Smooth muscle cell of the brain vasculature (primary cell): ENCODE results near the gene PRSS48.
"Not testable (repeated sequence)": the region's sequence is repeated elsewhere in the genome, so short reads cannot be mapped to it uniquely, and the experiment has no call there.

Experiments
- DNase-seq: peaks from one replicate; pipeline ENCODE4 v3.0.0-alpha.2; 2012; ENCODE audit warnings: low read depth, low spot score

Gene PRSS48

DNA sequence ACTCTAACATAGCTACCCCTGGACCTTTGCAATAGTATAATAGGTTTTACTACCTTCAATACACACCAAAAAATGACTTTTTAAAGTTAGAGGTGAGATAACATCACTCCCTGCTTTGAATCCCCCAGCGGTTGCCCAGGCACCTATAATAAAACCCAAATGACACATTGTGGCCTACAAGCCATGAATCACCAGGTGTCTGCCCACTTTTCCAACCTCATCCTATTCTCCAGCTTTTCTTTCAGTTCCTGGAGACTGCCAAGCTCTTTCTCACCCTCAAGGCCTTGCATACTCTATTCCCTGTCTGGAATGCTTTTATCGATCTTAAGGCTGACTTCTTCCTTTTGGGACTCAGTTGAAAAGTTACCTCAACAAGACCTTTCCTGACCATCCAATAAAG is 16.4 kb upstream of the PRSS48 start:
- DNase-seq: no peak

DNA sequence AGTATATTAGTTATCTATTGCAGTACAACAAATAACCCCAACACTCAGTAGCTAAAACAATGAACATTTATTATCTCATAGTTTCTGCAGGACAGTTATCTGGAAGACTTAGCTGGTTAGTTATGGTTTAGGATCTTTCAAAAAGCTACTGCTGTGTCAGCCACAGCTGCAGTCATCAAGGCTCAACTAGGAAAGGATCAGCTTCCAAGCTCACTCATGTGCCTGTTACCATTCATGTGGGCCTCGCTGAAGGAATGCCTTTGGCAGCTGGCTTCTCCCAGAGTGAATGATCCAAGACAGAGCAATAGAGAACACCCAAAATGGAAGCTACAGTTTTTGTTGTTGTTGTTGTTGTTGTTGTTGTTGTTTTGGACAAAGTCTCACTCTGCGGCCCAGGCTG is 13.5 kb upstream of the PRSS48 start:
- DNase-seq: no peak

DNA sequence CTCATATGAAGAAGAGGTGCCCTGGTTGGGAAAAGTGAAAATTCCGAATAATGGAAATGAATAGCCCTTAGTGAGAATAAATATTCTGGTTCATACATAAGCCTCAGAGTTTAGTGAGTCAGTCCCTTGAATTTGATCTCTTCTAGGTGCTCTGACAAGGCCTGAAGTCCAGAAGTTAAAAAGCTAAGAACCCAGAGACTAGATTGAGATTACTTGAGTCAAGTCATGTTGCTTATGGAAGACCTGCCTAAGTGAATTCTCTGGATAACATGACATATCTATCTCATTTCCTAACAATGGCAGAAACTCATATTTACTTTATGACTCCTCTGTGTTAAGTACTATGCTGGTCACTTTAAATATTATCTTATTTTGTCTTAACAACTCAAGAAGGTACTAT is 10.5 kb upstream of the PRSS48 start:
- DNase-seq: no peak

DNA sequence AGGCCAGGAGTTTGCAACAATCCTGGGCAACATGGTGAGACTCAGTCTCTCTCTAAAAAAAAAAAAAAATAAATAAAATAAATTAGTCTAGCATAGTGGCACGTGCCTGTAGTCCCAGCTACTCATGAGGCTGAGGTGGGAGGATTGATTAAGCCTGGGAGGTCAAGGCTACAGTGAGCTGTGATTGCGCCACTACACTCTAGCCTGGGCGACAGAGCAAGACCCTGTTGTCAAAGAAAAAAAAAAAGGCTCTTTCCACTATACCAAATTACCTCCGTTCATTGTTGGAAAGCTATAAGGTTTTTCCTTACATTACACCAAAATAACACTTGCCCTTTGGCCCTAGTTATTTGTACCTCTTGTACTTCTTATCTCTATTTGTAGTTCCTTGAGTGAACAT is 9.9 kb upstream of the PRSS48 start:
- DNase-seq: no peak

DNA sequence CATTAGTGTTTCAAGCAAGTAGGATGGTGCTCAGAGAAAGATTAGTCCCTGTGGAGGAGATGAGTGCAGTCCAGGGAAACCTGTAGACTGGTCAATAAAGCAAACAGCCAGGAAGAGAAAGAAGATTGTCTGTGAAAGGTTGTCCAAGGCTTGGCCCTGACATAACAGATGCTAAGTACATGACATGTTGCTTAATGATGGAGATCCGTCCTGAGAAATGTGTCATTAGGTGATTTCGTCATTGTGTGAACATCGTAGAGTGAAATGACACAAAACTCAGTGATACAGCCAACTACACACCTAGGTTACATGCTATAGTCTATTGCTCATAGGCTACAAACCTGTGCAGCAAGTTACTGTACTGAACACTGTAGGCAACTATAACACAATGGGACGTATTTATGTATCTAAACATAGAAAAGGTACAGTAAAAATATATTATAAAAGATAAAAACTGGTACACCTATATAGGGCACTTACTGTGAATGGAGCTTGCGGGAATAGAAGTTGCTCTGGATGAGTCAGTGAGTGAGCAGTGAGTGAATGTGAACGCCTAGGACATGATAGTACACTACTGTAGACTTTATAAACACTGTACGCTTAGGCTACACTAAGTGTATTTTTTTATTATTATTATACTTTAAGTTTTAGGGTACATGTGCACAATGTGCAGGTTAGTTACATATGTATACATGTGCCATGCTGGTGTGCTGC is 9.0 kb upstream of the PRSS48 start:
- no peak for DNase-seq

DNA sequence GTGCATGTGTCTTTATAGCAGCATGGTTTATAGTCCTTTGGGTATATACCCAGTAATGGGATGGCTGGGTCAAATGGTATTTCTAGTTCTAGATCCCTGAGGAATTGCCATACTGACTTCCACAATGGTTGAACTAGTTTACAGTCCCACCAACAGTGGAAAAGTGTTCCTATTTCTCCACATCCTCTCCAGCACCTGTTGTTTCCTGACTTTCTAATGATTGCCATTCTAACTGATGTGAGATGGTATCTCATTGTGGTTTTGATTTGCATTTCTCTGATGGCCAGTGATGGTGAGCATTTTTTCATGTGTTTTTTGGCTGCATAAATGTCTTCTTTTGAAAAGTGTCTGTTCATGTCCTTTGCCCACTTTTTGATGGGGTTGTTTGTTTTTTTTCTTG is 8.1 kb upstream of the PRSS48 start:
- DNase-seq: not testable (repeated sequence)

DNA sequence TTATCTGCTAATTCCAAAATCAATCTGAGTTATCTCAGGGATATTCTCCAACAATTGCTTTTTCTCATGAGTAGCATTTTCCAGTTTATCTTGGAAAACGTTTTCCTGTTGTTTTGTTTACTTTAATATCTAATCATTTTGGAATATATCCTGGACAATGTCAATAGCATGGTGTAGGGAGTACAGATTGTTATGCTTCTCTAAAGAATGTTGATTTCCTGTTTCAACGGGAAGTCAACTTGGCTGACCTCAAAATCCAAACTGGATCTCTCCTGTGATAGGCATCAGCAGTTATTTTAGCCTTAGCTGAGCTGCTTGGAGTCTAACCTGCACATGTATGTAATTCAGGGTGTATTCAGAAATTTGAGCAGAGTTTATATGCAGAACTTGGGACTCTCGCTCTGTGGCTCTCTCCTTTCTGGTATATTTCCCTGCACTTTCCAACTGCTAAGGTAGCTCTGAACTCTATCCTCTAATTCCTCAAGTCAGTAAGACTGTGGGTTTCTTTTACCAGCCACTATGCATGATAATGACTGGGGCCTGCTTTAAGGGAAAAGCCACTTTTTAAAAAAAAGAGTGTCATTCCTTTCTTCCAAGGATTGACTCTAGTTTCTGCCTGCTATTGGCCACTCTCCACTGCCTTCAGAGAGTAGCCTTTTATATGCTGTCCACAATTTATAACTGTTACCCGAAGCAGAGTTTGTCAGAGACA is 7.7 kb downstream of the PRSS48 start:
- no peak for DNase-seq

DNA sequence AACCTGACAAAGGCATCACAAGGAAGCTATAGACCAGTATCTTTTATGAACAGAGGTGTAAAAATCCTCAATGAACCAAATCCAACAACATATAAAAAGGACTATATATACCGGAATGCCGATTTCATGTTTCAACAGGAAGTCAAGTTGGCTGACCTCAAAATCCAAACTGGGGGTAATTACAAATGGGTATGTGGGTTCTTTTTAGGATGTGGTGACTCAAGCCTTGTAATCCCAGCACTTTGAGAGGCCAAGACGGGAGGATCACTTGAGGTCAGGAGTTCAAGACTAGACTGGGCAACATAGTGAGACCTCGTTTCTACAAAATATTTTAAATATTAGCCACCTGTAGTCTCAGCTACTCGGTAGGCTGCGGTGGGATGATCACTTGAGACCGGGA is 10.4 kb downstream of the PRSS48 start:
- no peak for DNase-seq

DNA sequence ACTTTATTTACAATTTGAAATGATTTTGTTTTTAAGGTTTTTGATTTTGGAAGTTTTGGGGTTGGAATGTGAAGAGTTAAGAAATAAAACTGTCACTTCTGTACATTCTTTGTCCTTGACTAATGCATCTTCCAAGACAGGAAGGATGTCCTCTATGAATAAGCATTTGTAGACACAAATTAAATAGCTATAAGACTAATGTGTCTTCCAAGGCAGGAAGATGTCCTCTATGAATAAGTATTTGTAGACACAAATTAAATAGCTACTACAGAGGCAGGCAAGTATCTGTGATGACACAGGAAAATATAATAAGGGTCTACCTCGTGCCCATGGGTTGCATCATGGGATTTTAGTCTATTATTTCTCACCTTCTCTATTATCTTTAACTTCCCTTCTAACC is 14.5 kb downstream of the PRSS48 start:
- no peak for DNase-seq

DNA sequence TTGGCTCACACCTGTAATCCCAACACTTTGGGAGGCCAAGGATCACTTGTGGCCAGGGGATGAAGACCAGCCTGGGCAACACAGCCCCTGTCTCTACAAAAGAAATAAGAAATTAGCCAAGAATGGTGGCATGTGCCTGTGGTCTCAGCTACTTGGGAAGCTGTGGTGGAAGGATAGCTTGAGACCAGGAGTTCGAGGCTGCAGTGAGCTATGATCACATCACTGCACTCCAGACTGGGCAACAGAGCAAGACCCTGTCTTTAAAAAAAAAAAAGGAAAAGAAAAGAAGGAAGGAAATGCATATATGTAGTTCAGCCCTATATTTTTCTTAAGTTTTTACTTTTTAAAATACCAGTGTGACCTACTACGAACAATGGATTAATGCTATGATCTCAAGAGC is 15.1 kb downstream of the PRSS48 start:
- no peak for DNase-seq

DNA sequence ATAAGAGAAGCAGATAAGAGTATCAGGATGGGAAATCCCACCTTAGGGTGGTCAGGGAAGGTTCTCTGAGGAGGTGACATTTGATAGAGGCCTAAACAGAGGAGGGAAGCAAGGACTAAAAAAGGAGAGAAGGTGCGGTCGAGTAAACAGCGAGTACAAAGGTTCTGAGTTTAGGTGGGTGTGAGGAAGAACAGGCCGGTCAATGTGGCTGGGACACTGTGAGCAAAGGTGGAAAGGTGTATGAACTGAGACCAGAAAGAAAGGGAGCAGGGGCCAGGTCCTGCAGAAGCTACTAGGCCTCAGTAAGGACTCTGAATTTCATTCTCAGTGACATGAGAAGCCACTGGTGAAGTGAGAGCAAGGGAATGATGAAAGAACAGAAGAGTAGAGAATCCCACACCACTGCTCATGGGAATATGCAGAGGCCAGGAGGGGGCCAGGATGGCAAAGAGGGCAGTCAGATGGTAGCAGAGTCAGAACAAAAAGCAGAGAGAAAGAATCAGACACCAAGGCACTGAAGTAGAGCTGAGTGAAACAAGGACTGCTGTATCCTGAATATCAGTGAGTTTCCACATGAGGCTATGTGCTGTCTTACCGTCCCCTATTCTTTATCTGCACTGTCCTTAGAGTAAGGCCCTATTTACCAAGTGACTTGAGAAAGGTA is 18.0 kb downstream of the PRSS48 start:
- DNase-seq: no peak

DNA sequence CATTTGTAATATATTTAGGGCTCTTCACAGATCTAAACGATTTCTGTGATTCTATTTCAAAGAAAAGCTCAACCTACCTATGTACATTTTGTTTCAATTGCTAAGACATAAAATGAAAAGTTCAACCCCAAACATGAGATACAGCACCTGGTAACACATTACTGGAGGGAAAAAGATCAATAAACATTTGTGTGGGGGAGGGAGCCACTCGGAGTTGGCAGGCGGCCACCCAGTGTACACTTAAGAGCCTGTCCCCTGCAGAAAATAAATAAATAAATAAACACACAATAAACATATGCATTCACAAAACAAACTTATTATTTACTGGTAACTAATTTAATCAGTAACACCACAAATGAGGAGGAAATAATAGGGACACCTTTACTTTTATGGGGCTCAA is 19.3 kb downstream of the PRSS48 start:
- no peak for DNase-seq

DNA sequence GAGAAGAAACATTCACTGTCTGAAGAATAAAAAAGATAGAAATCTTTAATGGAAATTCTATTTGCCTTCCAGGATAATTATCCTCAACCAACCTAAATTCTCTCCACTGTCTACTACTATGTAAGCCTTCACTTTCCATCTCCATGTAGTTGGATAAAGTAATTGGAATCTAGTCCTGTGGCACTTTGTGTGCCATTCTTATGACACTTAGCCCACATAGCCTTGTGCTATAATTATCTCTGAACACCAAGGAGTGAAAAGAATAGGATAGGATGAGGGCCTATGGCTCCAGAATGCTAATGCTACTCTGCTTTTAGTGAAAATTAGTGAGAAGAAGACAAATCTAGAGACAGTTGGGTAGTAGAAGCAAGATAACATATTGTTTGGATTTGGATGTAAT is 20.2 kb downstream of the PRSS48 start:
- DNase-seq: no peak

DNA sequence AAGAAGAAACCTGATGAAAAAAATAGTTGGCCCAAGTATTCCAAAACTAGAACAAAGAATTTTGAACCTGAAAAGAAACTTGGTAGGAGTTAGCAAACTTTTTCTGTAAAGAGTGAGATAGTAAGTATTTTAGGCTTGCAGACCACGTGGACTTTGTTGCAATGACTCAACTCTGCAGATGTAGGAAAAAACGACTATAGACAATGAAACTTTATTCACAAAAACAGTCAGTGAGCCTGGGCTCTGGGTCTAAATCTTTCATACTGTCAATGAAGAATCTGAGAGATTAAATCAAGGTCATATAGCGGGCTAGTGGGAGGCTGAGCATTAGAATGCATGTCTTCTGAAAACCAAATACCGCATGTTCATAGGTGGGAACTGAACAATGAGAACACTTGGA is 25.5 kb downstream of the PRSS48 start:
- DNase-seq: no peak

DNA sequence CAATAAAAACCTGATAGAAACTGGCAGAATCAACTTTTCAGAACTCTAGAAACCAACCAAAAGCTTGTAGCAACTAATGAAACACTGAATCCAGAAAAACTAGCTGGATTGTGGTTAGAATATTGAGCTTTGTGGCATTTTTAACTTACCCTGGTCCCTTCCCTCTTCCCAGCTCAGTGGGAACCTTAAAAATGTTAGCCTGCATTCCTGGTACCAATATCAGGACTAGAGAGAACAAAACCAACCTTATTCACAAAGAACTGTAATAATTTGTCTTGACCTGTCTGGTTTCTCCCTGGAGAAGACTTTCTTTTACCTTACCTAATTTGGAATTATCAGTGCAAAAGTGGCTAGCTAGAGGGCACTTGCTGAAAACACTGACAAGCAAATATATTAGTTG is 27.3 kb downstream of the PRSS48 start:
- no peak for DNase-seq

DNA sequence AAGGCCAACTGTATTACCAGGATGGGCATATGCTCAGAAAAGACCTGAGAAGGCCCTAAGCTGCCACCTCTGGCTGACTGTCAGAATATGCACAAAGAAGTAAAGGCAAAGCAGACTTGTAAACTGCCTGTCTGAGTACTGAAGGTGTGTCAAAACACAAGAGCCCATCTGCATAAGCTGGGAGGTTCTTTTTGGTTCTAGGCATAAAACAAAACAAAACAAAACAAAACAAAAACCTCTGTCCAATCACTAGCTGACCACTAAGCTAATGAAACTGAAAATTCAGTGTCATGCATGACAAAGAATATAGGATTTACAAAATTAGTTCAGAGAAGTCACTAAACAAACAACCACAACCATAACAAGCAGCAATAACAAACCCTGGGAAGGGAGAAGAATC is 27.8 kb downstream of the PRSS48 start:
- DNase-seq: no peak

DNA sequence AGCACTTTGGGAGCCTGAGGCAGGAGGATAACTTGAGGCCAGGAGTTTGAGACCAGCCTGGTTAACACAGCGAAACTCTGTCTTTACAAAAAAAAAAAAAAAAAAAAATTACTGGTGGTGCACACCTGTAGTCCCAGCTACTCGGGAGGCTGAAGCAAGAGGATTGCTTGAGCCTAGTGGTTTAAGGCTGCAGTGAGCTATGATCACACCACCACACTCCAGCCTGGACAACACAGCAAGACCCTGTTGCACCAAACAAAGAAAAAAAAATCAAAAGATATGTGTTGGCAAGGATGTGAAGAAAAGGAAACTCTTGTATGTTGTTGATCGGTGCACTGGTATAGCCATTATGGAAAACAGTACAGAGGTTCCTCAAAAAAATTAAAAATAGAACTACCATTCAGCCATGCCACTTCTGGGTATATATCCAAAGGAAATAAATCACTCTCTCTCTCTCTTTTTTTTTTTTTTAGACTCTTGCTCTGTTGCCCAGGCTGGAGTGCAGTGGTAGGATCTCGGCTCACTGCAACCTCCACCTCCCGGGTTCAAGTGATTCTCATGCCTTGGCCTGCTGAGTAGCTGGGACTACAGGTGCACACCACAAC is 33.3 kb downstream of the PRSS48 start:
- no peak for DNase-seq

DNA sequence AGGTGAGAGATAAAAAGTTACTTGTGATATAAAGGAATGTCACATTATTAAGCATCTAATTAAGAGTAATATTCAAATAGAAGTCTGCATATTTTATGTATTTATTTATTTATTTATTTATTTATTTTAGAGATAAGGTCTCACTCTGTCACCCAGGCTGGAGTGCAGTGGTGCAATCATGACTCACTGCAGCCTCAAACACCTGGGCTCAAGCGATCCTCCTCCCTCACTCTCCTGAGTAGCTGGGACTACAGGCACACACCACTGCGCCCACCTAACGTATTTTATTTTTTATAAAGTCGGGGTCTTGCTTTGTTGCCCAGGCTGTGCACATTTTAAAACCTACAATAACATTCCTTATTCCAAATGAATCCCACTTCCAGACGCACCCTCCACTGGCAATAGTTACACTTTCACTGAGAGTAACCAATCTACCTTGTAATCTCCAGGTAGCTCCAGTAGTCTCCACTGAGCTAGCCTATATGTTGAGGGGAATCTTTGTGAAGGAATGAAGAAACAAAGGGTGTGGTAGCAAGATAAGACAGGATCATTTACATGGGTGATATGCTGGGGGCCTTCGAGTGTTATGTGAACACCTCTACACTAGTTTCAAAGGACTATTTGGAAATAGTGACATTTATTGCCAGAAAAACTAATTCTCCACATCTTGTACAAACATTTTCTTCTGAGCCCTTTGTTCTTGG is 36.5 kb downstream of the PRSS48 start:
- DNase-seq: no peak

DNA sequence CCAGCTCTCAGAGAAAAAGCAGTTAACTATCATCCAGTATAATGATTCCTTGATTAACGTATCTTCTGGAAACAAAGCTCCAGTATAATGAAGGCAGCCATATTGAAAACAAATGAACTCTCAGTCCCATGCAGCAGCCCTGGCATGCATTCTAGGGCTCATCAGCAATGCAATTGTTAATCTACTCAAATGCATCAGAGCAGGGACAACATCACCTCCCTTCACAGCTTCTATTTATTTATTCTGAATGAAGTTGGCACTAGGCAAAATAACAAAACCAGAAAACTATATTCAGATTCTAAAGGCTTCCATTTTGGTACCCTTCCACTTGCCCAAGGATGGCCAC is 37.0 kb downstream of the PRSS48 start:
- no peak for DNase-seq

DNA sequence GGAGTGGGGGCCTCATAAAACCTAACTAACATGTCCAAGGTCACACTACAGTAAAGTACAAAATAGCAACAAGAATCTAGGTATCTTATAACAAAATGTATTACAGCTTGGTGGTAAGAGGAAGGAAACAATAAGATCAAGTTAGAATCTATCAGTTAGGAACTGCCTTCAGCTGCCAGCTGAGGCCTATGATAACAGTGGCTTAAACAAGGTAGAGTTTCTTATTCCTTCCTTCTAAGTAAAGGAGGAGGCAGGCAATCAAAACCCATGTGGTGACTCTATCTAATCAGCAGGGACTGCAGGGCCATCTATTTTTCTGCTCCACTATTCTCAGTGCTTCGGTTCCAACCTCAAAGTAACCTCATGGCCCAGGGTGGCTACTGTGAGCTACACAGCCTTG is 37.5 kb downstream of the PRSS48 start:
- DNase-seq: no peak

DNA sequence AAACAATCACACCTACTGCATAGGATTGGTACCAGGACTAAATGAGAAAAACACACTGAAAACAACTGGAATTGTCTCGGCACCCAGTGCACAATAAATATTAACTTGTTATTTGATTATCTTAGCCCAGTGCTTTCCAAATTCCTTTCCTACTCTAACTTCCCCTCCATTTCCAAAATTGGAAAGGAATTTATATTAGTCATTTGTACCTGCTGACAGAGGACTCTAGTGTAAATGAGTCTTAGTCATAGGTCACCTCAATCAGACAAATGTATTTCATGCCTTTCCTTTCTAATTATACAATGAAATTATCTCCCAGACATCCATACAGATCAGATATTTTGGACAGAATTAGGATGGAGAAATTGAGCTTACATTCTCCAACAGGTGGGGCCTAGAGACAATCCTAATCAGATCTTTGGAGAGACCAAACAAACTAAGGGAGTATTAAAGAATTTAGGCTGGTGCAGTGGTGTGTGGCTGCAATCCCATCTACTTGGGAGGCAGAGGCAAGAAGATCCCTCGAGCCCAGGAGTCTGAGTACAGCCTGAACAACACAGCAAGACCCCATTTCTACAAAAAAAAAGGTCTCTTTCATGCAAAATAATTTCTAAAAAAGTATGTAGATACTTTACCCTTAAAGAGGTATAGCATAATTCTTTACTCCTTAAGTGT is 38.4 kb downstream of the PRSS48 start:
- DNase-seq: no peak

DNA sequence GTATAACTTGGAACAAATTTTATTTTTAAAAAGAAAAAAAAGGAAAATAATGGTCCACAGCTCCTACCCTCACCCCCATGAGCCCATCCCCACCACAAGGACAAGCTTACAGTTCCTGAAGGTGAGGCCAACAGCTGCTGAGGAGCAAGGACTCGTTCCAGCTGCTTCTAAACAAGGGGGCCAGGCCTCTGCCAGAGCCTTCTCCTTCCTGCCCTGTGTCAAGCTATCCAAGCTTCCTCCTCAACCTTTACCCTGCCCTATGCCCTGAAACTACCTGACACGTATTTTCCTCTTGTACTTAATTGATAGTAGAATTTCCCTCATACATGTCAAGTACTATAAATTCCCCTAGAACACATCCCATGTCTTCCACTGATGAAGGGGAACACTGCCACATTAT is 39.7 kb downstream of the PRSS48 start:
- DNase-seq: no peak
